Adrenal gland (tissue), 5 donors: ENCODE data around the gene CSH2.
"Not testable (repeated sequence)": the region's sequence is repeated elsewhere in the genome, so short reads cannot be mapped to it uniquely, and the experiment has no call there.

Source experiments
- POLR2A ChIP-seq, 2 donors: fragments of 450-650 bp; IDR thresholded peaks; one replicate each; pipeline ENCODE4 v1.6.1; 2017; ENCODE audit warnings: antibody characterized with exemption in 2 of 2, mild to moderate bottlenecking in 2 of 2, moderate library complexity in 1 of 2
- TF ChIP-seq, protein P1 (sequence below), 6 experiments: fragments of 450-650 bp in 4 of 6; fragments of 200-600 bp in 2 of 6; sonication (generic) in 1 of 6; IDR thresholded peaks; 1 replicate in 5 of 6; 2 replicates in 1 of 6; pipeline versions ENCODE4 v1.5.1 to v1.8.0; 2016 to 2021; ENCODE audit warnings: antibody characterized with exemption in 6 of 6, mild to moderate bottlenecking in 2 of 6, moderate library complexity in 1 of 6
- donor health status: DM: no; HTN: no; CAD: no.

GRCh38 chr17:63885119-63885518, 11.6 kb upstream of the CSH2 start:
- TF ChIP-seq, protein P1, sequence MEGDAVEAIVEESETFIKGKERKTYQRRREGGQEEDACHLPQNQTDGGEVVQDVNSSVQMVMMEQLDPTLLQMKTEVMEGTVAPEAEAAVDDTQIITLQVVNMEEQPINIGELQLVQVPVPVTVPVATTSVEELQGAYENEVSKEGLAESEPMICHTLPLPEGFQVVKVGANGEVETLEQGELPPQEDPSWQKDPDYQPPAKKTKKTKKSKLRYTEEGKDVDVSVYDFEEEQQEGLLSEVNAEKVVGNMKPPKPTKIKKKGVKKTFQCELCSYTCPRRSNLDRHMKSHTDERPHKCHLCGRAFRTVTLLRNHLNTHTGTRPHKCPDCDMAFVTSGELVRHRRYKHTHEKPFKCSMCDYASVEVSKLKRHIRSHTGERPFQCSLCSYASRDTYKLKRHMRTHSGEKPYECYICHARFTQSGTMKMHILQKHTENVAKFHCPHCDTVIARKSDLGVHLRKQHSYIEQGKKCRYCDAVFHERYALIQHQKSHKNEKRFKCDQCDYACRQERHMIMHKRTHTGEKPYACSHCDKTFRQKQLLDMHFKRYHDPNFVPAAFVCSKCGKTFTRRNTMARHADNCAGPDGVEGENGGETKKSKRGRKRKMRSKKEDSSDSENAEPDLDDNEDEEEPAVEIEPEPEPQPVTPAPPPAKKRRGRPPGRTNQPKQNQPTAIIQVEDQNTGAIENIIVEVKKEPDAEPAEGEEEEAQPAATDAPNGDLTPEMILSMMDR (IDR thresholded peaks at IDR 0.05), result not testable (repeated sequence)
- not testable (repeated sequence) for TF ChIP-seq POLR2A (IDR thresholded peaks at IDR 0.05)
